Epithelial cell of proximal tubule (primary cell): Measurements from ENCODE around the gene STEAP1. TPM values are rescaled to one million over a fixed set of nuclear protein-coding genes. Genes with fewer than 3 reads are reported as not detected.
"Not testable (repeated sequence)": the region's sequence is repeated elsewhere in the genome, so short reads cannot be mapped to it uniquely, and the experiment has no call there.

Experiments
- DNase-seq: peaks from one replicate; pipeline ENCODE4 v3.0.0-alpha.2; 2011; ENCODE audit warnings: low read depth
- H3K4me3 ChIP-seq: 2 replicates; pipeline ENCODE4 v1.5.1; 2011; ENCODE audit warnings: low read depth, mild to moderate bottlenecking, low read length
- total RNA-seq: library from RNA; depleted of rRNA; stranded (reverse); fragments of >200 nt; gene quantifications from 2 replicates; pipeline ENCODE4 v1.2.3, GENCODE V29; 2015
- TF ChIP-seq, protein P1 (sequence below): conservative IDR thresholded peaks from 2 replicates; pipeline ENCODE4 v1.5.1; 2012; ENCODE audit warnings: low read depth, mild to moderate bottlenecking, low read length

Gene STEAP1
- total RNA-seq, 1 donor from 2014 or later: 3.4 TPM

DNA sequence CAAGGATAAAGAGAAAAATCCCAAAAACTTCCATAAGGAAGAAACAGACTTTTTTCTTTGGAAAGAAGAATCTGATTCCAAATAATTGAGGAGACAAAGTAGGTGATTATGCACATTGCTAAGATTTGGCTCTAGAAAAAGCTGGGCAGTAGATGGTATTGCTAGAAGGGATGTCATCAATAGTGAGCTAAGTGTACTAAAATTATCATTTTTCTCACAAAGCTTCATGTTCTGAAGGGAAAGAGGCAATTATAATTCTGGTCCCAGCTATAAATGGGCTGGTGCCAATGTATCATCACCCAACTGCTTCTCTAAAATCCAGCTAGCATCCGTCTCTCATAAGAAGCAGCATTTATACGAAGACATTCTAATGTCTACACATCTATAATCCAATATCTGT lies 23.9 kb downstream of the STEAP1 start:
- no peak for DNase-seq
- TF ChIP-seq, protein P1, sequence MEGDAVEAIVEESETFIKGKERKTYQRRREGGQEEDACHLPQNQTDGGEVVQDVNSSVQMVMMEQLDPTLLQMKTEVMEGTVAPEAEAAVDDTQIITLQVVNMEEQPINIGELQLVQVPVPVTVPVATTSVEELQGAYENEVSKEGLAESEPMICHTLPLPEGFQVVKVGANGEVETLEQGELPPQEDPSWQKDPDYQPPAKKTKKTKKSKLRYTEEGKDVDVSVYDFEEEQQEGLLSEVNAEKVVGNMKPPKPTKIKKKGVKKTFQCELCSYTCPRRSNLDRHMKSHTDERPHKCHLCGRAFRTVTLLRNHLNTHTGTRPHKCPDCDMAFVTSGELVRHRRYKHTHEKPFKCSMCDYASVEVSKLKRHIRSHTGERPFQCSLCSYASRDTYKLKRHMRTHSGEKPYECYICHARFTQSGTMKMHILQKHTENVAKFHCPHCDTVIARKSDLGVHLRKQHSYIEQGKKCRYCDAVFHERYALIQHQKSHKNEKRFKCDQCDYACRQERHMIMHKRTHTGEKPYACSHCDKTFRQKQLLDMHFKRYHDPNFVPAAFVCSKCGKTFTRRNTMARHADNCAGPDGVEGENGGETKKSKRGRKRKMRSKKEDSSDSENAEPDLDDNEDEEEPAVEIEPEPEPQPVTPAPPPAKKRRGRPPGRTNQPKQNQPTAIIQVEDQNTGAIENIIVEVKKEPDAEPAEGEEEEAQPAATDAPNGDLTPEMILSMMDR: no peak
- no peak overlapping the region for H3K4me3 ChIP-seq

DNA sequence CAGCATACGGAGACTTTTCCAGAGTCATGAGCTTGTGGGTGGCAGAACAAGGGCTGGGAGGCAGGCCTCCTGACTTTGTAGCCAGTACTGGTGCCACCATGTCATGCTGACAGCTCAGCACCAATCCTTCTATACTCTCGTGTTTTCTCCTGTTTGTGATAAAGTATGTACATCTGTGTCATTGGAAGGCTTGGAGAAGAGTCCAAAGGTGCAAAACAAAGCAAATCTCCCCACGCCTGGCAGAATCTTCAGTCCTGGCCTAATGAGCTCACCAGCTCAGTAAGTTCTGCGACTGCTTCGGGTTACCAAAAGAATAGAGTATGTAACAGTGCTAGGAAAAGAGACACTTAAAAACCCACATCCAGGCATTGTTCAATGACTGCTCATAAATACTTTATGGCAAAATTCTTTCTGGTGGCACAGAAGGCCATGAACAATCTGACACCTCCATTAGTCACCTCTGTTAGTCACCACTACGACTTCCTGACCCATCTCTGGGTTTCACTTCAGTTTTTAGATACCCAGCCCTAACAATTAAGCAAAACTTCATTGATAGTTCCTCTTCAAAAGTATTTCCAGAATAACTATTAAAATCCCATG lies 24.5 kb downstream of the STEAP1 start:
- TF ChIP-seq, protein P1: no peak
- no peak overlapping the region for H3K4me3 ChIP-seq
- peak; percentile 86 for DNase-seq

DNA sequence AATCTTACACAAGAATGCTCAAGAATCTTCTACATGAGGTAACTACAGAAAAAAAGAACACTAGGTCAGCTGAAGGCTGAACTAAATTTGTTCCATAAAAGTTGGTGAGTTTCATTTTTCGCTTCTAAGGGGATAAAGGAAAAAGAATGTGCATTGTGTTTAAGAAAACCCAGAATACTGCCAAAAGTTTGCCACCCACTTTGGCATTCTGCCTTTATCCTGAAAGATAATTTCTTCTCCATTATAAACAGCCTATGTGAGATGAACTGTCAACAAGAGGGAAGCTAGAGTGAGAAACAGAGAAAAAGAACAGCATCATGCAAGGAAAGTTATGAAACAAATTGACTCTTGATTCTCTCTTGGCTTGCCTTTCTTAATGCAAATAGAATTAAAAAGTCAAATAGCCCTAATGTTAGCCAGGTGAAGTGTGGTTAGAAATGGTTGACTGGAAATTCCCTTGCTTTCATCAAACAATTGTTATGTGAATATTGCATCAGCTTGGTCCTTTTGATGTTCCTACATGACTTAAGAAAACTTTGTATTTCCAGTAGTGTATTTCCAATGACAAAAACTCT lies 25.8 kb downstream of the STEAP1 start:
- TF ChIP-seq, protein P1: no peak
- H3K4me3 ChIP-seq: no peak overlapping the region
- DNase-seq: peak; percentile 66

DNA sequence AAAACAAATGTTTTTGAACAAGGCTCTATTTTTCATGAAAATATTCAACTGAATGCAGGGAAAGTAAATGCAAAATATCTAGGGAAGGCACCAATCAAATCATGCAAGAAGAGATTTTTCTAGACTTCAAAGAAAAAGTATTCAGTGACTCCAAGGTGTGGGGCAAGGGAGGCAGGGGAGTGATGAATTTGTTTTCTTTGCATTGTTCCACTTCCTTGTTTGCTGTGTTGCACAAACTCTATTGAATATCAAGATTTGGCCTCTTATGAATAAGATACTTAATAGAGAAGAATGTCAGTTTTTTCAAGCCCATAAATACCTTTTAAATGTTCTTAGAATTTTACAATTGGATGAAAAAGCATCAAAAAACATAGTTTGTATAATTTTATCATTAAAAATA lies 26.4 kb downstream of the STEAP1 start:
- H3K4me3 ChIP-seq: no peak overlapping the region
- TF ChIP-seq, protein P1: no peak
- no peak for DNase-seq

DNA sequence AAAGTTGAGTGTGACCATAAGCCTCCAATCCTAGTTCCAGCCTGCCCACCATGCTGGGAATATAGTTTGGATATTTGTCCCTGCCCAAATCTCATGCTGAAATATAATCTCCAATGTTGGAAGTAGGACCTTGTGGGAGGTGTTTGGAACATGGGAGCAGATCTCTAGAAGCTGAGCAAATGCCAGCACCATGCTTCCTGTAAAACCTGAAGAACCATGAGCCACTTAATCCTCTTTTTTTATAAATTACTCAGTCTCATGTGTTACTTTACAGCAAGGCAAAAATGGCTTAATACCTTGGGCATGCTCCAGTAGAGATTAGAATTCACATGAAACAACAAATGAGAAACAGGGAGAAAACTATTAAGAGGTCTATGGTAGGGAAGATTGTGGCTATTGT lies 27.2 kb downstream of the STEAP1 start:
- TF ChIP-seq, protein P1: no peak
- no peak overlapping the region for H3K4me3 ChIP-seq
- DNase-seq: no peak

DNA sequence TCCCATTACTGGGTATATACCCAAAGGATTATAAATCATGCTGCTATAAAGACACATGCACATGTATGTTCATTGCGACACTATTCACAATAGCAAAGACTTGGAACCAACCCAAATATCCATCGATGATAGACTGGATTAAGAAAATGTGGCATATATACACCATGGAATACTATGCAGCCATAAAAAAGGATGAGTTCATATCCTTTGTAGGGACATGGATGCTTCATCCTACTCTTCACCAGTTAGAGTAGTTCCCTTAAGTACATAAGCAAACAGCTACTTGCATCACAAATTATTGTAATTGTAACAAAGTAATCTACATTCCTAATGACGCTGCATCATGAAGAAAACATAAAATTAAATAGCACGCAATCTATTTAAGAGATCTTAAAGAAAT lies 32.0 kb downstream of the STEAP1 start:
- not testable (repeated sequence) for DNase-seq

DNA sequence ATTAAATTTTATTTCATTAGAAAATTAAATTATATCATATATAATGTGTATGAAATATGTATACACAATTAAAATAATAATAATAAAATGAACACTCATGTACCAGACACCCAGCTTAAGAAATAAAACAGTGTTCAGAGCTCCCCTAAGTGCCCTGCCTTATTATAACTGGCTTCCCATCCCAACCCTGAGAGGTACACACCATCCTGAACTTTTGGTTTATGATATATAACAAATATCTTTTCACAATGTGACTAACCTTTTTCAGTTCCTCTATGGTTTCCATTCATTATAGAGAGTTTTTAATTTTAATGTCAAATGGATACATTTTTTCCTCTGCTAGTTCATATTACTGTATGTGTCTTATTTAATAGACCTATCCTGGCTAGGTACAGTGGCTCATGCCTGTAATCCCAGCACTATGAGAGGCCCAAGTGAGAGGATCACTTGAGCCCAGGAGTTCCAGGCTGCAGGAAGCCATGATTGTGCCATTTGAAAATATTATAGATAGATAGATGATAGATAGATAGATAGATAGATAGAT lies 33.3 kb downstream of the STEAP1 start:
- TF ChIP-seq, protein P1: no peak
- H3K4me3 ChIP-seq: no peak overlapping the region
- no peak for DNase-seq

More for the DNA sequence above, 32.0 kb downstream of the STEAP1 start:
- H3K4me3 ChIP-seq: not testable (repeated sequence)
